T-helper 17 cell (primary cell): ENCODE data around the gene TAC4. TPM values are rescaled to one million over a fixed set of nuclear protein-coding genes. Genes with fewer than 3 reads are reported as not detected.

Source experiments
- ATAC-seq: fragments of 150-1000 bp; cut with Tn5 transposase; 2 replicates; pipeline ENCODE4 v1.10.0; 2021; ENCODE audit warnings: mild to moderate bottlenecking, moderate library complexity
- DNase-seq, 3 donors: peaks; one replicate each; pipeline versions ENCODE4 v3.0.0 to v3.0.0-alpha.2; 2020 to 2021
- H3K9me3 ChIP-seq: one replicate; pipeline ENCODE4 v1.7.0; 2013; ENCODE audit warnings: low read length, mild to moderate bottlenecking; ENCODE audit not compliant: control insufficient read depth, poor library complexity, severe bottlenecking
- H3K27ac Mint-ChIP-seq: one replicate; pipeline ENCODE4 v1.8.0; 2022; ENCODE audit warnings: mild to moderate bottlenecking, moderate library complexity, mixed read lengths
- H3K27me3 Mint-ChIP-seq: one replicate; pipeline ENCODE4 v1.8.0; 2022; ENCODE audit warnings: mixed read lengths
- H3K36me3 Mint-ChIP-seq: one replicate; pipeline ENCODE4 v1.8.0; 2022; ENCODE audit warnings: low read depth, mixed read lengths
- H3K4me1 Mint-ChIP-seq: one replicate; pipeline ENCODE4 v1.8.0; 2022; ENCODE audit warnings: mild to moderate bottlenecking, mixed read lengths
- H3K4me3 Mint-ChIP-seq: one replicate; pipeline ENCODE4 v1.8.0; 2022; ENCODE audit warnings: mild to moderate bottlenecking, moderate library complexity, mixed read lengths
- total RNA-seq, 4 donors: library from RNA in 2 of 4; stranded (reverse) in 2 of 4; gene quantifications; one replicate each; pipeline ENCODE4 v1.2.3 and lab custom pipeline; 2022 to 2026

Gene TAC4
- total RNA-seq, 2 donors from 2014 or later: not detected

- Mint-ChIP-seq H3K36me3 (peaks cover 3% of the 10 kb centered on the region), H3K4me1 (peaks cover 29% of the 10 kb centered on the region), H3K4me3 (peak overlapping the region; percentile 55), H3K27me3 (no peaks in the 10 kb centered on the region), H3K27ac (peak overlapping the region; percentile 49)
- H3K9me3 ChIP-seq: no peaks in the 10 kb centered on the region
- ATAC-seq (no peak), DNase-seq (no peak)
Measured at GRCh38 chr17:49846938-49847712, 744 bp downstream of the TAC4 start.

GRCh38 chr17:49845321-49845720 lies 2.5 kb downstream of the TAC4 start:
- Mint-ChIP-seq H3K27ac (peak overlapping the region; percentile 49), H3K36me3 (peaks cover 3% of the 10 kb centered on the region), H3K27me3 (no peaks in the 10 kb centered on the region), H3K4me3 (no peak overlapping the region), H3K4me1 (peaks cover 21% of the 10 kb centered on the region)
- no peak for ATAC-seq
- H3K9me3 ChIP-seq: no peaks in the 10 kb centered on the region
- no peak for DNase-seq

GRCh38 chr17:49843774-49844350 lies 4.0 kb downstream of the TAC4 start:
- ATAC-seq (peak; percentile 27), DNase-seq (no peak)
- Mint-ChIP-seq H3K4me3 (peak overlapping the region; percentile 12), H3K4me1 (peaks cover 25% of the 10 kb centered on the region), H3K27me3 (no peaks in the 10 kb centered on the region), H3K27ac (no peak overlapping the region), H3K36me3 (peaks cover 3% of the 10 kb centered on the region)
- H3K9me3 ChIP-seq: no peaks in the 10 kb centered on the region

GRCh38 chr17:49842846-49843245 lies 5.0 kb downstream of the TAC4 start:
- DNase-seq: no peak
- no peak for ATAC-seq
- H3K4me1 Mint-ChIP-seq: peaks cover 17% of the 10 kb centered on the region
- H3K27me3 Mint-ChIP-seq: no peaks in the 10 kb centered on the region
- peaks cover 3% of the 10 kb centered on the region for H3K36me3 Mint-ChIP-seq
- H3K4me3 Mint-ChIP-seq: no peak overlapping the region
- H3K27ac Mint-ChIP-seq: no peak overlapping the region
- no peaks in the 10 kb centered on the region for H3K9me3 ChIP-seq

- Mint-ChIP-seq H3K27me3 (no peaks in the 10 kb centered on the region), H3K4me1 (peaks cover 15% of the 10 kb centered on the region), H3K36me3 (peaks cover 3% of the 10 kb centered on the region), H3K4me3 (no peak overlapping the region), H3K27ac (no peak overlapping the region)
- DNase-seq: no peak
- no peak for ATAC-seq
- H3K9me3 ChIP-seq: no peaks in the 10 kb centered on the region
Measured at GRCh38 chr17:49842371-49842770, 5.5 kb downstream of the TAC4 start.

DNA sequence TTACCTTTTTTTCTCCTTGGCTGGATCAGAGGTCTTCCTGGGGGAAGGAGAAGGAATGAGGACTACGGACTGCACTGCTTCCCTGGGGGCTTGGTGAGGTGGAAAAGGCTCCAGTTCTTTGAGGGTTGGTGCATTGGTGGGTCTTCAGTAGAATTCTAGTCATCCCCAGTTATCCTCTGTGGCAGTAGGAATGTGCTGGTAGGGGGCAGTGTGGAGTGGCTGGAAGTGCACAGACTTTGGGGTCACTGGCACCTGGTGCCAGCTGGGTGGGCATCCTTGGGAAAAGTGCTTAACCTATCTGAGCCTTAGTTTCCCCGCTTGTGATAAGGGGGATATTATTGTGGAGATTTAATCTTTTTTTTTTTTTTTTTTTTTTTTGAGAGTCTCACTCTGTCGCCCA lies 6.3 kb downstream of the TAC4 start:
- H3K4me3 Mint-ChIP-seq: no peak overlapping the region
- no peak overlapping the region for H3K27ac Mint-ChIP-seq
- no peaks in the 10 kb centered on the region for H3K9me3 ChIP-seq
- no peak for ATAC-seq
- peaks cover 15% of the 10 kb centered on the region for H3K4me1 Mint-ChIP-seq
- peaks cover 3% of the 10 kb centered on the region for H3K36me3 Mint-ChIP-seq
- H3K27me3 Mint-ChIP-seq: no peaks in the 10 kb centered on the region
- no peak for DNase-seq

DNA sequence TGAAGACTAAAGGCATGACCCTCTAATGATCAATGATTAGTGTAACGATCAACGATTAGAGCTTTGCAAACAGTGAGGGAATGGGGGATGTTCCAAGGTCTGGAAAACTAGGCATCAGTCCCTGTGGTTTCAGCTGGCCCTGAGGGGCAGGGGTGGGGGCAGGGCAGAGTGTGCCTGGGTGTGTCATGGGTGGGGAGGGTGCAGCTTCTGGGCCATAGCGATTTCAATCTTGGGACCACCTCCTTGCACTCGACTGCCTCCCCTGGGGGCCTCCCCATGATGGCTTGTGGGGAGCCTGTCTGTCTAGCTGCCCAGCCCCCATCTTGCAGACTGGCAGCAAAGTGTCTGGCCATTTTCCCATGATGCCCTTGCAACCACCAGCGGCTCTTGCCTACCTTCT lies 8.4 kb downstream of the TAC4 start:
- ATAC-seq (no peak), DNase-seq (no peak)
- Mint-ChIP-seq H3K4me1 (peaks cover 13% of the 10 kb centered on the region), H3K4me3 (peak overlapping the region; percentile 62), H3K36me3 (peaks cover 8% of the 10 kb centered on the region), H3K27ac (no peak overlapping the region), H3K27me3 (no peaks in the 10 kb centered on the region)
- no peaks in the 10 kb centered on the region for H3K9me3 ChIP-seq

- H3K9me3 ChIP-seq: no peaks in the 10 kb centered on the region
- no peak for ATAC-seq
- Mint-ChIP-seq H3K4me1 (peaks cover 15% of the 10 kb centered on the region), H3K27me3 (no peaks in the 10 kb centered on the region), H3K36me3 (peaks cover 5% of the 10 kb centered on the region), H3K27ac (peak overlapping the region; percentile 78), H3K4me3 (peak overlapping the region; percentile 46)
- no peak for DNase-seq
Measured at GRCh38 chr17:49836111-49837030, 11.5 kb downstream of the TAC4 start.

DNA sequence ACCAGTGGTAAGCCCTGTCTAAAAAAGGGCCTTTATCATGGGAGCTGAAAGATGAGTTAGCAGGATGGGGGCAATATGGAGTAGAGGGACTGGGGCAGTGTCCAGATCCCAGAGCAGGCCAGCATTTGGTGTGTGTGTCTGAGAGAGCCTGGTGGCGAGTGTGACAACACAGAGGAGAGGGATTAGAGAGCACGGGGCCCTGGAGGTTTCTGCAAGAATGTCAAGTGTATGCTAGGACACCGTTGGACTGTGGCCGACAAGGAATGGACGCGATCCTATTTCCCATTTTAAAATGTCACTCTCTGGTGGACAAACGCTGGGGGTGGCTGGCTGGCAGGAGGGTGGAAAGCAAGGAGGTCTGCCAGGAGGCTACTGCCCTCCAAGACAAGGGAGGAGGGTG lies 12.4 kb downstream of the TAC4 start:
- no peaks in the 10 kb centered on the region for H3K27me3 Mint-ChIP-seq
- H3K9me3 ChIP-seq: no peaks in the 10 kb centered on the region
- DNase-seq (no peak), ATAC-seq (no peak)
- H3K4me3 Mint-ChIP-seq: peak overlapping the region; percentile 60
- peak overlapping the region; percentile 75 for H3K27ac Mint-ChIP-seq
- H3K36me3 Mint-ChIP-seq: peaks cover 5% of the 10 kb centered on the region
- H3K4me1 Mint-ChIP-seq: peaks cover 15% of the 10 kb centered on the region

DNA sequence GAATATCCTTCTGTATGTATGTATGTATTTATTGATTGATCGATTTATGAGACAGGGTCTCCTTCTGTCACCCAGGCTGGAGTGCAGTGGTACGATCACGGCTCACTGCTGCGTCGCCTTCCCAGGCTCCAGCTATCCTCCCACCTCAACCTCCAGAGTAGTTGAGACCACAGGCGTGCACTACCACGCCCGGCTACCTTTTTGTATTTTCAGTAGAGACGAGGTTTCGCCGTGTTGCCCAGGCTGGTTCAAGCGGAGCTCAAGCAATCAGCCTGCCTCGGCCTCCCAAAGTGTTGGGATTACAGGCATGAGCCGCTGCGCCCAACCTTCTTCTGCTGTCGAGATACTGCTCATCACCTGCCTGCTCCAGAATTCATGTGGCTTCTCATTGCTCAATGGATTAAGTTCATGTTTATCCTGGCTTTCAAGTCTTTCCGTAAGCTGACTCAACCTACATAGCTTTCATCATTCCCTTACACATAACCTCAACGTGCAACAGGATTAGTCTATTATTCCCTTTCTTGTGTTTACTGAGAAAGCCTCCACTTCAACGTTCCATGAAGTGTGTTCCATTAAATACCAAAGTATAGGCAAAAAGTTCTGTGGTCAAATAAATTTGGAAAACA lies 13.6 kb downstream of the TAC4 start:
- H3K27ac Mint-ChIP-seq: peak overlapping the region; percentile 75
- H3K4me1 Mint-ChIP-seq: peaks cover 12% of the 10 kb centered on the region
- H3K27me3 Mint-ChIP-seq: no peaks in the 10 kb centered on the region
- peaks cover 5% of the 10 kb centered on the region for H3K36me3 Mint-ChIP-seq
- DNase-seq (no peak), ATAC-seq (no peak)
- H3K4me3 Mint-ChIP-seq: no peak overlapping the region
- H3K9me3 ChIP-seq: no peaks in the 10 kb centered on the region

GRCh38 chr17:49832840-49833599 lies 14.8 kb downstream of the TAC4 start:
- no peak overlapping the region for H3K4me3 Mint-ChIP-seq
- no peaks in the 10 kb centered on the region for H3K9me3 ChIP-seq
- peak overlapping the region; percentile 75 for H3K27ac Mint-ChIP-seq
- peaks cover 5% of the 10 kb centered on the region for H3K36me3 Mint-ChIP-seq
- H3K27me3 Mint-ChIP-seq: no peaks in the 10 kb centered on the region
- DNase-seq: no peak
- H3K4me1 Mint-ChIP-seq: peaks cover 13% of the 10 kb centered on the region
- no peak for ATAC-seq

GRCh38 chr17:49830605-49831004 lies 17.3 kb downstream of the TAC4 start:
- Mint-ChIP-seq H3K27ac (no peak overlapping the region), H3K36me3 (peaks cover 3% of the 10 kb centered on the region), H3K27me3 (no peaks in the 10 kb centered on the region), H3K4me3 (no peak overlapping the region), H3K4me1 (peaks cover 9% of the 10 kb centered on the region)
- DNase-seq (no peak), ATAC-seq (no peak)
- no peaks in the 10 kb centered on the region for H3K9me3 ChIP-seq
